Thyroid gland (tissue), 4 donors: ENCODE data around the gene BCL11B.

Source experiments
- CTCF ChIP-seq, 6 experiments: fragments of 200-600 bp in 3 of 6; fragments of 450-650 bp in 3 of 6; sonication (generic) in 3 of 6; IDR thresholded peaks; one replicate each; pipeline ENCODE4 v1.5.1; 2016 to 2019; ENCODE audit warnings: antibody characterized with exemption in 6 of 6, mild to moderate bottlenecking in 2 of 6, inconsistent platforms in 1 of 6, moderate library complexity in 1 of 6
- POLR2A ChIP-seq, 2 donors: fragments of 450-650 bp; IDR thresholded peaks; one replicate each; pipeline ENCODE4 v1.6.1; 2017; ENCODE audit warnings: antibody characterized with exemption in 2 of 2, mild to moderate bottlenecking in 2 of 2, moderate library complexity in 1 of 2

- no peak for TF ChIP-seq CTCF (IDR thresholded peaks at IDR 0.05)
- TF ChIP-seq POLR2A (IDR thresholded peaks at IDR 0.05): no peak
Measured at GRCh38 chr14:99164712-99165111, 107.3 kb downstream of the BCL11B start.
